ENCODE measurements around the gene PAGE5. TPM values are rescaled to one million over a fixed set of nuclear protein-coding genes. Genes with fewer than 3 reads are reported as not detected.

The PAGE5 gene
- total RNA-seq, 2 donors from 2014 or later: not detected

DNA sequence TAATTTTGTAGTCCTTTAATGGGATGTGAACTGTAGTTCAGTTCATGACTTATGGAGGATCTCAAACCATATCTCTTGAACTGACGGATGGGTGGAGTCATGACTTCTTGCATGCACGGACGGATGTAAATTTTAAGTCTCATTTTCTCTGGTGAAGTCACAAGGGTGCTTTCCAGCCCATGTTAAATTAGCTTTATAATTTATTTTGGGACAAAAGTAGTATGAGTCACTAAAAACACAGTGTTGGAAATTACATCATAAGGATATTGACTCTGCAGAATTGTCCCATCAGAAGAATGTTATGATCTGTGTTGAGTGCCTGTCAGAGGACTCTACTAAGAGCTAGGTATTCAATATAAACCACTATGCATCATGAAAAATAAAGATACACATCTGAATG is 6.8 kb upstream of the PAGE5 start:
- no peaks in the 10 kb centered on the region for H3K9me3 ChIP-seq (ENCODE audit: control insufficient read depth, low read length)
- no peak for DNase-seq
- Mint-ChIP-seq H3K4me1 (no peaks in the 10 kb centered on the region), H3K27ac (no peak overlapping the region), H3K9me3 (peaks cover 69% of the 10 kb centered on the region), H3K27me3 (ENCODE audit: insufficient read depth) (peaks cover 2% of the 10 kb centered on the region), H3K36me3 (ENCODE audit: low read depth) (no peaks in the 10 kb centered on the region), H3K4me3 (no peak overlapping the region)
- H3K27me3 ChIP-seq (ENCODE audit: control insufficient read depth, insufficient read depth, low read length, poor library complexity, severe bottlenecking): no peaks in the 10 kb centered on the region
- no peak overlapping the region for H3K4me3 ChIP-seq (ENCODE audit: low read length)
- TF ChIP-seq, protein P1, sequence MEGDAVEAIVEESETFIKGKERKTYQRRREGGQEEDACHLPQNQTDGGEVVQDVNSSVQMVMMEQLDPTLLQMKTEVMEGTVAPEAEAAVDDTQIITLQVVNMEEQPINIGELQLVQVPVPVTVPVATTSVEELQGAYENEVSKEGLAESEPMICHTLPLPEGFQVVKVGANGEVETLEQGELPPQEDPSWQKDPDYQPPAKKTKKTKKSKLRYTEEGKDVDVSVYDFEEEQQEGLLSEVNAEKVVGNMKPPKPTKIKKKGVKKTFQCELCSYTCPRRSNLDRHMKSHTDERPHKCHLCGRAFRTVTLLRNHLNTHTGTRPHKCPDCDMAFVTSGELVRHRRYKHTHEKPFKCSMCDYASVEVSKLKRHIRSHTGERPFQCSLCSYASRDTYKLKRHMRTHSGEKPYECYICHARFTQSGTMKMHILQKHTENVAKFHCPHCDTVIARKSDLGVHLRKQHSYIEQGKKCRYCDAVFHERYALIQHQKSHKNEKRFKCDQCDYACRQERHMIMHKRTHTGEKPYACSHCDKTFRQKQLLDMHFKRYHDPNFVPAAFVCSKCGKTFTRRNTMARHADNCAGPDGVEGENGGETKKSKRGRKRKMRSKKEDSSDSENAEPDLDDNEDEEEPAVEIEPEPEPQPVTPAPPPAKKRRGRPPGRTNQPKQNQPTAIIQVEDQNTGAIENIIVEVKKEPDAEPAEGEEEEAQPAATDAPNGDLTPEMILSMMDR (conservative IDR thresholded peaks at IDR 0.05): no peak
- no peak overlapping the region for H3K27ac ChIP-seq (ENCODE audit: low read depth, low read length)
- no peaks in the 10 kb centered on the region for H3K36me3 ChIP-seq (ENCODE audit: control insufficient read depth, insufficient read depth, low read length)
- no peak overlapping the region for H3K9ac ChIP-seq (ENCODE audit: extremely low read depth, low read length, poor library complexity, severe bottlenecking)
- WGBS, 2 experiments (ENCODE audit: insufficient coverage in 1 of 2, insufficient read length in 1 of 2): 91 to 92% methylated on average over 2 to 3 of the region's 3 CpGs
- no peaks in the 10 kb centered on the region for H3K4me1 ChIP-seq (ENCODE audit: control insufficient read depth, insufficient read depth, low read length)

- Mint-ChIP-seq H3K27me3 (ENCODE audit: insufficient read depth) (no peaks in the 10 kb centered on the region), H3K27ac (no peak overlapping the region), H3K36me3 (ENCODE audit: low read depth) (no peaks in the 10 kb centered on the region), H3K9me3 (peaks cover 70% of the 10 kb centered on the region), H3K4me3 (no peak overlapping the region), H3K4me1 (no peaks in the 10 kb centered on the region)
- Histone ChIP-seq H3K27me3 (ENCODE audit: control insufficient read depth, insufficient read depth, low read length, poor library complexity, severe bottlenecking) (no peaks in the 10 kb centered on the region), H3K27ac (ENCODE audit: low read depth, low read length) (no peak overlapping the region), H3K9me3 (ENCODE audit: control insufficient read depth, low read length) (no peaks in the 10 kb centered on the region), H3K4me1 (ENCODE audit: control insufficient read depth, insufficient read depth, low read length) (no peaks in the 10 kb centered on the region), H3K9ac (ENCODE audit: extremely low read depth, low read length, poor library complexity, severe bottlenecking) (no peak overlapping the region), H3K36me3 (ENCODE audit: control insufficient read depth, insufficient read depth, low read length) (no peaks in the 10 kb centered on the region), H3K4me3 (ENCODE audit: low read length) (no peak overlapping the region)
- 20 to 61% methylated on average over 1 to 6 of the region's 6 CpGs for WGBS, 2 experiments (ENCODE audit: insufficient coverage in 1 of 2, insufficient read length in 1 of 2)
- TF ChIP-seq, protein P1 (conservative IDR thresholded peaks at IDR 0.05): no peak
- no peak for DNase-seq
These were observed 20.7 kb downstream of the PAGE5 start for GRCh38 chrX:55240788-55241340.

DNA sequence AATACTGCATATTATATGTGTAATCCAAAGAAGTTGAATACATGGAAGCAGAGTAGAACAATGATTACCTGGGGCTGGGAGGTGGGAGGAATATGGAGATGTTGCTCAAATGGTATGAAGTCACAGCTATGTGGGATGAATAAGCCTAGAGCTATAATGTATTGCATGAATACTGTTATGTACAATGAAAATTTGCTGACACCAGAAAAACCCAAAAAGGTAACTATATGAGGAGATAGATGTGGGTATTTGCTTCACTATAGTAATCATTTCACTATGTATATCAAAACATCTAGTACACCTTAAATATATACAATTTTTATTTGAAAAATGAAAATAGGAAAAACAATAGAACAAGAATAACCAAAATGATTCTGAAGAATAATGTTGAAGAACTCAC is 33.4 kb downstream of the PAGE5 start:
- Mint-ChIP-seq H3K9me3 (peaks cover 42% of the 10 kb centered on the region), H3K4me1 (no peaks in the 10 kb centered on the region), H3K27ac (no peak overlapping the region), H3K4me3 (no peak overlapping the region), H3K27me3 (ENCODE audit: insufficient read depth) (no peaks in the 10 kb centered on the region), H3K36me3 (ENCODE audit: low read depth) (no peaks in the 10 kb centered on the region)
- H3K9me3 ChIP-seq (ENCODE audit: control insufficient read depth, low read length): no peaks in the 10 kb centered on the region
- H3K4me3 ChIP-seq (ENCODE audit: low read length): no peak overlapping the region
- no peaks in the 10 kb centered on the region for H3K4me1 ChIP-seq (ENCODE audit: control insufficient read depth, insufficient read depth, low read length)
- H3K36me3 ChIP-seq (ENCODE audit: control insufficient read depth, insufficient read depth, low read length): no peaks in the 10 kb centered on the region
- no peaks in the 10 kb centered on the region for H3K27me3 ChIP-seq (ENCODE audit: control insufficient read depth, insufficient read depth, low read length, poor library complexity, severe bottlenecking)
- TF ChIP-seq, protein P1 (conservative IDR thresholded peaks at IDR 0.05): no peak
- no peak overlapping the region for H3K27ac ChIP-seq (ENCODE audit: low read depth, low read length)
- H3K9ac ChIP-seq (ENCODE audit: extremely low read depth, low read length, poor library complexity, severe bottlenecking): no peak overlapping the region
- DNase-seq: no peak

Measured in endodermal cell (in vitro differentiated cells).